Liver (tissue), 9 donors: ENCODE results near the gene AP5M1. TPM values are rescaled to one million over a fixed set of nuclear protein-coding genes. Genes with fewer than 3 reads are reported as not detected.

Source experiments
- DNase-seq: peaks from one replicate; pipeline ENCODE4 v3.0.0-alpha.2; 2017; ENCODE audit warnings: low spot score
- H3K27ac ChIP-seq, 2 donors: one replicate each; pipeline ENCODE4 v1.7.0; 2013; ENCODE audit warnings: inconsistent platforms in 2 of 2, low read length in 2 of 2, control low read depth in 1 of 2, low read depth in 1 of 2, mild to moderate bottlenecking in 1 of 2
- H3K27me3 ChIP-seq, 4 donors: one replicate each; pipeline versions ENCODE4 v1.6.1 to v1.7.0; 2013; ENCODE audit warnings: low read length in 3 of 4, inconsistent platforms in 1 of 4, mild to moderate bottlenecking in 1 of 4, moderate library complexity in 1 of 4; ENCODE audit not compliant: control insufficient read depth in 4 of 4, insufficient read depth in 4 of 4
- H3K36me3 ChIP-seq, 4 donors: one replicate each; pipeline versions ENCODE4 v1.6.1 to v1.7.0; 2013; ENCODE audit warnings: low read length in 3 of 4, mild to moderate bottlenecking in 3 of 4, low read depth in 1 of 4, moderate library complexity in 1 of 4; ENCODE audit not compliant: control insufficient read depth in 4 of 4, insufficient read depth in 3 of 4
- H3K4me1 ChIP-seq, 4 donors: one replicate each; pipeline versions ENCODE4 v1.6.1 to v1.7.0; 2013; ENCODE audit warnings: low read length in 3 of 4, mild to moderate bottlenecking in 3 of 4, moderate library complexity in 1 of 4; ENCODE audit not compliant: control insufficient read depth in 4 of 4, insufficient read depth in 4 of 4
- H3K4me3 ChIP-seq, 3 donors: one replicate each; pipeline versions ENCODE4 v1.6.1 to v1.7.0; 2013; ENCODE audit warnings: low read length in 3 of 3, control low read depth in 1 of 3, low read depth in 1 of 3, mild to moderate bottlenecking in 1 of 3
- H3K9ac ChIP-seq, 2 donors: one replicate each; pipeline ENCODE4 v1.7.0; 2013; ENCODE audit warnings: low read length in 2 of 2, mild to moderate bottlenecking in 2 of 2, moderate library complexity in 2 of 2, control low read depth in 1 of 2, low read depth in 1 of 2
- H3K9me3 ChIP-seq, 4 donors: one replicate each; pipeline versions ENCODE4 v1.6.1 to v1.7.0; 2013; ENCODE audit warnings: low read length in 3 of 4; ENCODE audit not compliant: control insufficient read depth in 4 of 4
- EGR1 ChIP-seq, 2 donors: IDR thresholded peaks; 2 replicates each; pipeline ENCODE4 v1.6.1; 2016 to 2018; ENCODE audit warnings: antibody characterized with exemption in 2 of 2, low read depth in 2 of 2
- FOXA1 ChIP-seq: IDR thresholded peaks from 2 replicates; pipeline ENCODE4 v1.6.1; 2016; ENCODE audit warnings: antibody characterized with exemption
- FOXA2 ChIP-seq: IDR thresholded peaks from 2 replicates; pipeline ENCODE4 v1.6.1; 2016; ENCODE audit warnings: antibody characterized with exemption
- HNF4G ChIP-seq: IDR thresholded peaks from 2 replicates; pipeline ENCODE4 v1.6.1; 2016; ENCODE audit warnings: antibody characterized with exemption
- JUND ChIP-seq, 2 donors: IDR thresholded peaks; 2 replicates each; pipeline ENCODE4 v1.6.1; 2016; ENCODE audit warnings: antibody characterized with exemption in 2 of 2
- SP1 ChIP-seq: IDR thresholded peaks from 2 replicates; pipeline ENCODE4 v1.6.1; 2018; ENCODE audit warnings: antibody characterized with exemption, mild to moderate bottlenecking
- YY1 ChIP-seq: IDR thresholded peaks from 2 replicates; pipeline ENCODE4 v1.6.1; 2016; ENCODE audit warnings: antibody characterized with exemption, mild to moderate bottlenecking
- WGBS: extraction: QIAGEN DNeasy Blood & Tissue Kit; methylation state at CpG from one replicate; pipeline ENCODE4 v1.1.7; 2013; 5-methylcytosine and 5-hydroxymethylcytosine counted together
- polyA plus RNA-seq, 2 donors: library from polyadenylated mRNA; stranded (reverse) in 1 of 2; unstranded in 1 of 2; fragments of 200-250 nt in 1 of 2; fragments of >200 nt in 1 of 2; fragmentation: Nextera tagmentation in 1 of 2; extraction: Ambion mirVana in 1 of 2; gene quantifications; one replicate each; pipeline versions ENCODE4 v1.2.1 to v1.2.3, GENCODE V29; 2013 to 2015
- total RNA-seq, 2 donors: library from RNA; depleted of rRNA; stranded (reverse); fragments of >200 nt; gene quantifications; one replicate each; pipeline ENCODE4 v1.2.3, GENCODE V29; 2014
- TF ChIP-seq, protein P1 (sequence below): IDR thresholded peaks from 2 replicates; pipeline ENCODE4 v1.6.1; 2016; ENCODE audit warnings: antibody characterized with exemption, mild to moderate bottlenecking
- TF ChIP-seq, protein P2 (sequence below): IDR thresholded peaks from 2 replicates; pipeline ENCODE4 v1.6.1; 2016; ENCODE audit warnings: antibody characterized with exemption
- TF ChIP-seq, protein P3 (sequence below): fragments of 150-350 bp; IDR thresholded peaks from 2 replicates; pipeline ENCODE4 v1.5.1; 2017; ENCODE audit warnings: improper control_type of control experiment, low read depth, low read length; ENCODE audit not compliant: missing input control
- TF ChIP-seq, protein P4 (sequence below): IDR thresholded peaks from 2 replicates; pipeline ENCODE4 v1.6.1; 2016; ENCODE audit warnings: antibody characterized with exemption
- TF ChIP-seq, protein P5 (sequence below): IDR thresholded peaks from 2 replicates; pipeline ENCODE4 v1.6.1; 2016; ENCODE audit warnings: antibody characterized with exemption
- donor health status: healthy.
- donor health status: healthy.
- donor health status: healthy.
- donor health status: healthy.
- donor health status: healthy.

The AP5M1 gene
- total and polyA plus RNA-seq, 4 donors, result 11.8 to 17.5 (median 14.5) TPM

DNA sequence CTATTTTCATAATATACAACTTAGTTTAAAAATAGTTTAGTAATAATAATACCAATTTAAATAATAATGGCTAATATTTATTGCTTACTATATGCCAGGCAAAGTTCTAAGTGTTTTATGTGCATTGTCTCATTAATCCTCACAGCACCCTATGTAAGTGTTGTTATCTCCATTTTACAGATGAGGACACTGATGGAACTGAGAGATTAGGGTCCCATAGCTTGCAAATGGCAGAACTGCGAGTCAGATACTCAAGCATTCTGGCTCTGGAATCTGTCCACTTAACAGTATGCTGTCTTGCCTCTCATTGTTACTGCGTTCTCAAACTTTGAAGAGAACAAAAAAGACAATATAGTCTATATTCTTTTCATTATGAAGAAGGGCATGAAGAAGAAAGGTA is 19.0 kb downstream of the AP5M1 start:
- TF ChIP-seq FOXA2 (no peak), HNF4G (no peak), JUND (IDR thresholded peaks at IDR 0.05) (no peak)
- TF ChIP-seq, protein P1, sequence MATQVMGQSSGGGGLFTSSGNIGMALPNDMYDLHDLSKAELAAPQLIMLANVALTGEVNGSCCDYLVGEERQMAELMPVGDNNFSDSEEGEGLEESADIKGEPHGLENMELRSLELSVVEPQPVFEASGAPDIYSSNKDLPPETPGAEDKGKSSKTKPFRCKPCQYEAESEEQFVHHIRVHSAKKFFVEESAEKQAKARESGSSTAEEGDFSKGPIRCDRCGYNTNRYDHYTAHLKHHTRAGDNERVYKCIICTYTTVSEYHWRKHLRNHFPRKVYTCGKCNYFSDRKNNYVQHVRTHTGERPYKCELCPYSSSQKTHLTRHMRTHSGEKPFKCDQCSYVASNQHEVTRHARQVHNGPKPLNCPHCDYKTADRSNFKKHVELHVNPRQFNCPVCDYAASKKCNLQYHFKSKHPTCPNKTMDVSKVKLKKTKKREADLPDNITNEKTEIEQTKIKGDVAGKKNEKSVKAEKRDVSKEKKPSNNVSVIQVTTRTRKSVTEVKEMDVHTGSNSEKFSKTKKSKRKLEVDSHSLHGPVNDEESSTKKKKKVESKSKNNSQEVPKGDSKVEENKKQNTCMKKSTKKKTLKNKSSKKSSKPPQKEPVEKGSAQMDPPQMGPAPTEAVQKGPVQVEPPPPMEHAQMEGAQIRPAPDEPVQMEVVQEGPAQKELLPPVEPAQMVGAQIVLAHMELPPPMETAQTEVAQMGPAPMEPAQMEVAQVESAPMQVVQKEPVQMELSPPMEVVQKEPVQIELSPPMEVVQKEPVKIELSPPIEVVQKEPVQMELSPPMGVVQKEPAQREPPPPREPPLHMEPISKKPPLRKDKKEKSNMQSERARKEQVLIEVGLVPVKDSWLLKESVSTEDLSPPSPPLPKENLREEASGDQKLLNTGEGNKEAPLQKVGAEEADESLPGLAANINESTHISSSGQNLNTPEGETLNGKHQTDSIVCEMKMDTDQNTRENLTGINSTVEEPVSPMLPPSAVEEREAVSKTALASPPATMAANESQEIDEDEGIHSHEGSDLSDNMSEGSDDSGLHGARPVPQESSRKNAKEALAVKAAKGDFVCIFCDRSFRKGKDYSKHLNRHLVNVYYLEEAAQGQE, result no peak
- TF ChIP-seq, protein P2, sequence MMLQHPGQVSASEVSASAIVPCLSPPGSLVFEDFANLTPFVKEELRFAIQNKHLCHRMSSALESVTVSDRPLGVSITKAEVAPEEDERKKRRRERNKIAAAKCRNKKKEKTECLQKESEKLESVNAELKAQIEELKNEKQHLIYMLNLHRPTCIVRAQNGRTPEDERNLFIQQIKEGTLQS, result no peak
- TF ChIP-seq, protein P3, sequence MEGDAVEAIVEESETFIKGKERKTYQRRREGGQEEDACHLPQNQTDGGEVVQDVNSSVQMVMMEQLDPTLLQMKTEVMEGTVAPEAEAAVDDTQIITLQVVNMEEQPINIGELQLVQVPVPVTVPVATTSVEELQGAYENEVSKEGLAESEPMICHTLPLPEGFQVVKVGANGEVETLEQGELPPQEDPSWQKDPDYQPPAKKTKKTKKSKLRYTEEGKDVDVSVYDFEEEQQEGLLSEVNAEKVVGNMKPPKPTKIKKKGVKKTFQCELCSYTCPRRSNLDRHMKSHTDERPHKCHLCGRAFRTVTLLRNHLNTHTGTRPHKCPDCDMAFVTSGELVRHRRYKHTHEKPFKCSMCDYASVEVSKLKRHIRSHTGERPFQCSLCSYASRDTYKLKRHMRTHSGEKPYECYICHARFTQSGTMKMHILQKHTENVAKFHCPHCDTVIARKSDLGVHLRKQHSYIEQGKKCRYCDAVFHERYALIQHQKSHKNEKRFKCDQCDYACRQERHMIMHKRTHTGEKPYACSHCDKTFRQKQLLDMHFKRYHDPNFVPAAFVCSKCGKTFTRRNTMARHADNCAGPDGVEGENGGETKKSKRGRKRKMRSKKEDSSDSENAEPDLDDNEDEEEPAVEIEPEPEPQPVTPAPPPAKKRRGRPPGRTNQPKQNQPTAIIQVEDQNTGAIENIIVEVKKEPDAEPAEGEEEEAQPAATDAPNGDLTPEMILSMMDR, result no peak
- TF ChIP-seq, protein P4, sequence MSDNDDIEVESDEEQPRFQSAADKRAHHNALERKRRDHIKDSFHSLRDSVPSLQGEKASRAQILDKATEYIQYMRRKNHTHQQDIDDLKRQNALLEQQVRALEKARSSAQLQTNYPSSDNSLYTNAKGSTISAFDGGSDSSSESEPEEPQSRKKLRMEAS, result no peak
- TF ChIP-seq, protein P5, sequence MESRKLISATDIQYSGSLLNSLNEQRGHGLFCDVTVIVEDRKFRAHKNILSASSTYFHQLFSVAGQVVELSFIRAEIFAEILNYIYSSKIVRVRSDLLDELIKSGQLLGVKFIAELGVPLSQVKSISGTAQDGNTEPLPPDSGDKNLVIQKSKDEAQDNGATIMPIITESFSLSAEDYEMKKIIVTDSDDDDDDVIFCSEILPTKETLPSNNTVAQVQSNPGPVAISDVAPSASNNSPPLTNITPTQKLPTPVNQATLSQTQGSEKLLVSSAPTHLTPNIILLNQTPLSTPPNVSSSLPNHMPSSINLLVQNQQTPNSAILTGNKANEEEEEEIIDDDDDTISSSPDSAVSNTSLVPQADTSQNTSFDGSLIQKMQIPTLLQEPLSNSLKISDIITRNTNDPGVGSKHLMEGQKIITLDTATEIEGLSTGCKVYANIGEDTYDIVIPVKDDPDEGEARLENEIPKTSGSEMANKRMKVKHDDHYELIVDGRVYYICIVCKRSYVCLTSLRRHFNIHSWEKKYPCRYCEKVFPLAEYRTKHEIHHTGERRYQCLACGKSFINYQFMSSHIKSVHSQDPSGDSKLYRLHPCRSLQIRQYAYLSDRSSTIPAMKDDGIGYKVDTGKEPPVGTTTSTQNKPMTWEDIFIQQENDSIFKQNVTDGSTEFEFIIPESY, result no peak
- no peak overlapping the region for H3K9ac ChIP-seq
- H3K9me3 ChIP-seq, result no peaks in the 10 kb centered on the region
- DNase-seq, result no peak
- no peak overlapping the region for H3K27ac ChIP-seq
- H3K27me3 ChIP-seq, result no peaks in the 10 kb centered on the region
- H3K4me1 ChIP-seq, result peaks cover 0 to 2% (median under 1%) of the 10 kb centered on the region in 4 donors
- no peak overlapping the region for H3K4me3 ChIP-seq
- H3K36me3 ChIP-seq, result peaks cover 3 to 29% (median 16%) of the 10 kb centered on the region in 4 donors
- 96% methylated on average over 2 of the region's 2 CpGs for WGBS

DNA sequence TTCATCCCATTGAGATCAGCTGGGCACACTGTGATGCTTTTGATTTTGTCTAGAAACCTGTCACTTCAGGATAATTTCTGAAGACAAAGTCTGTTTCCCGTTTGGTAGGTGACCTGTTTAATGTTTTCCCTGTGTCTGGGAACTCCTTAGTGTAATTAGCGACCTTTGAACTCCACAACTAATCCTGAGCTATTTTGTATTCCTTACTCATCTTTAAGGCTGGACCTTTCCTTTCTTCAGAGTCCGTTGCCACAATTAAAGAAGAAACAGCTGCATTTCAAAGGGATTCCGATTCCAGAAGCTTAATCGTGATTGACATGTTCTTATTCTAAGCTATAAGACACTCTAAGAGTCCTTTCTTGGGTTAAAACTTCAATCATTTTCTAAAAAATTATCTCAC is 22.0 kb downstream of the AP5M1 start:
- Histone ChIP-seq H3K4me3 (no peak overlapping the region), H3K27ac (no peak overlapping the region), H3K9ac (no peak overlapping the region), H3K36me3 (peaks cover 2 to 16% (median 14%) of the 10 kb centered on the region in 4 donors), H3K4me1 (peaks cover 0 to 2% (median under 1%) of the 10 kb centered on the region in 4 donors), H3K9me3 (no peaks in the 10 kb centered on the region), H3K27me3 (no peaks in the 10 kb centered on the region)
- DNase-seq, result no peak
- WGBS, result 85% methylated on average over 5 of the region's 5 CpGs
- TF ChIP-seq YY1, result no peak
- no peak for TF ChIP-seq SP1
- TF ChIP-seq, protein P2, result no peak
- TF ChIP-seq FOXA1, result no peak
- TF ChIP-seq, protein P3, result no peak
- TF ChIP-seq, protein P4, result no peak
- TF ChIP-seq, protein P1, result no peak
- TF ChIP-seq, protein P5, result no peak
- no peak for TF ChIP-seq HNF4G
- TF ChIP-seq EGR1 (IDR thresholded peaks at IDR 0.05; ENCODE audit: low read depth in 2 of 2), result no peak
